ENCODE measurements around the gene MAGOH.
A peak's percentile ranks its signal among the peaks of the same experiment; 100 is the strongest.

The MAGOH gene

DNA sequence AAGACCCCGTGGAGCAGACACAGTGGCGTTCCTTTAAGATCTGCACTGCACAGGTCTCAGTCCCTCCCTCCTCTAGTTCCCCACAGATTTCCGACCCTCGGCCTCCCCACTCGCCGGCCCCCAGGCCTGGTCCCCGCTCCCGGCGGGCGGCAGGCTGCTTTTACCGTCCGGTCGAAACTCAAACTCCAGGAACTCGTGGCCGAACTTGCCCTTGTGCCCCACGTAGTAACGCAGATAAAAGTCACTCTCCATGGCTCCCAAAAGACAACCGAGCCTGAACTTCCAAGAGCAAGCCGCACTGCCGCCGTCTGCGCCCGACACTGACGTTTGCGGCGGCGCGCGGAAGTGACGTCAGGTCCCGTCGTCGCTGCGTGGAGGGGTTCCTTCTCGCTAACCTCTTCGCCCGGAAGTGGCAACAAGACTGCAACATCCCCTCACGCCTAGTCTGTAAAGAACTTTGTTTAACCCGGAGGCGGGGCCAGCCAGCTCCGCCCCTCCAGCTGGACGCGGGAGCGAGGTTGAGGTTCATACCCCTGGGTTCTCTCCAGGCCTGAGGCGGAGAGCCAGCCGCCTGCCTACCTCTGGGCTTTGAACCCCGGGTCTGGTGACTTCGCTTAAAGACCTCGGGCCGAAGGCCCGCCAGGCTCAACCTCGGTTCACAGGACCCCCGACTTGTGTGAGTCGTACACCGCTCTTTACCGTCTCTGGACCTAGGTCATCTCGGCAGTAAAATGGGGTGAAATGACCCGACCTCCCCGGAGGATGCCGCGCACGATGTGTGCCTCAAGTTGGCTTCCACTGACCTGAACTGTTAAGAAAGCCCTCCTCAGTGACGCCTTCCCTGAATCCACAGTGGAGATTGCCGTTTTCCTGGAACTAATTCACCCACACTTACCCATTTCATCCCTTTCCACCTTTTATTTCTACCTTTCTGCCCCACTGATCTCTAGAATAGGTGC lies at the start of gene MAGOH:
Gene MAGOH, minus strand, starts transcription at position 322 of the 959 bp plus-strand sequence. Its CDS starts 70 bp downstream, at position 252.
- no peaks in the 10 kb centered on the region for H3F3A ChIP-seq (ENCODE audit: low read depth)
- peak within 1 kb of the TSS; percentile 91 for H2AFZ ChIP-seq (ENCODE audit: low read length)
- H3K4me3 ChIP-seq (ENCODE audit: low read length, poor library complexity, severe bottlenecking), result peak within 1 kb of the TSS; percentile 96

DNA sequence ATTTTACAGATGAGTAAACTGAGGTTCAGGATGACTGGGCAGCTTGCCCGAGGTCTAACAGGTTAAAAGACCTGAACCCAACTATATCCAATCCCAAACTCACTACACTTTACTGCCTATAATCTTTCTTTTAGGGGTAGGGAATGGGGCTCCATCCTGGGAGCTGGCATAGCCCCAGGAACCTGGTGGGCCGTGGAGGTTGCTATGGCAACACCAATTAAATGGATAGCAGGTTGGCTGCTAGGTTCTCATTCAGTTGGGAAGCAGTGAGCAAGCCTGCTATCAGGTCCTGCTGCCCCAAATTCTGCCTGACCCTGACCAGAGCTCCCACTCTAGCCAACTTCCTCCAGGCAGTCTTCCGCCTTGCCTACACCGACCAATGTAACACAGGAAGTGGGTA lies 48.6 kb upstream of the MAGOH start:
- H3K9ac ChIP-seq (ENCODE audit: low read depth, low read length, poor library complexity, severe bottlenecking), result no peak overlapping the region
- H2AFZ ChIP-seq (ENCODE audit: low read length), result no peak overlapping the region
- no peak overlapping the region for H3K4me2 ChIP-seq (ENCODE audit: low read depth, low read length, poor library complexity, severe bottlenecking)
- no peaks in the 10 kb centered on the region for H3K27me3 ChIP-seq (ENCODE audit: insufficient read depth, low read length, poor library complexity, severe bottlenecking)
- peaks cover 73% of the 10 kb centered on the region; the same call in 1 of the 2 replicates for H3K36me3 ChIP-seq (ENCODE audit: insufficient read depth, low read length)
- no peaks in the 10 kb centered on the region for H3F3A ChIP-seq (ENCODE audit: low read depth)
- H4K20me1 ChIP-seq (ENCODE audit: insufficient read depth, low read length, poor library complexity, severe bottlenecking), result no peaks in the 10 kb centered on the region
- H3K79me2 ChIP-seq (ENCODE audit: insufficient read depth, low read length), result no peaks in the 10 kb centered on the region
- no peak for TF ChIP-seq EZH2phosphoT487 (IDR thresholded peaks at IDR 0.05; ENCODE audit: borderline replicate concordance)
- TF ChIP-seq, protein P1, sequence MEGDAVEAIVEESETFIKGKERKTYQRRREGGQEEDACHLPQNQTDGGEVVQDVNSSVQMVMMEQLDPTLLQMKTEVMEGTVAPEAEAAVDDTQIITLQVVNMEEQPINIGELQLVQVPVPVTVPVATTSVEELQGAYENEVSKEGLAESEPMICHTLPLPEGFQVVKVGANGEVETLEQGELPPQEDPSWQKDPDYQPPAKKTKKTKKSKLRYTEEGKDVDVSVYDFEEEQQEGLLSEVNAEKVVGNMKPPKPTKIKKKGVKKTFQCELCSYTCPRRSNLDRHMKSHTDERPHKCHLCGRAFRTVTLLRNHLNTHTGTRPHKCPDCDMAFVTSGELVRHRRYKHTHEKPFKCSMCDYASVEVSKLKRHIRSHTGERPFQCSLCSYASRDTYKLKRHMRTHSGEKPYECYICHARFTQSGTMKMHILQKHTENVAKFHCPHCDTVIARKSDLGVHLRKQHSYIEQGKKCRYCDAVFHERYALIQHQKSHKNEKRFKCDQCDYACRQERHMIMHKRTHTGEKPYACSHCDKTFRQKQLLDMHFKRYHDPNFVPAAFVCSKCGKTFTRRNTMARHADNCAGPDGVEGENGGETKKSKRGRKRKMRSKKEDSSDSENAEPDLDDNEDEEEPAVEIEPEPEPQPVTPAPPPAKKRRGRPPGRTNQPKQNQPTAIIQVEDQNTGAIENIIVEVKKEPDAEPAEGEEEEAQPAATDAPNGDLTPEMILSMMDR (conservative IDR thresholded peaks at IDR 0.05; ENCODE audit: low read length), result no peak
- no peaks in the 10 kb centered on the region for H3K4me1 ChIP-seq (ENCODE audit: insufficient read depth, low read length, poor library complexity, severe bottlenecking)
- no peaks in the 10 kb centered on the region for H3K9me3 ChIP-seq (ENCODE audit: insufficient read depth, low read depth, low read length)
- H3K9me2 ChIP-seq (replicated peaks; ENCODE audit: low read depth, low read length), result no peaks in the 10 kb centered on the region
- no peak overlapping the region for H3K4me3 ChIP-seq (ENCODE audit: low read length, poor library complexity, severe bottlenecking)

More for the DNA sequence above, at the start of gene MAGOH:
- Histone ChIP-seq H3K27me3 (ENCODE audit: insufficient read depth, low read length, poor library complexity, severe bottlenecking) (no peaks in the 10 kb centered on the region), H3K9ac (ENCODE audit: low read depth, low read length, poor library complexity, severe bottlenecking) (peak within 1 kb of the TSS; percentile 91), H3K4me2 (ENCODE audit: low read depth, low read length, poor library complexity, severe bottlenecking) (peak within 1 kb of the TSS; percentile 90), H3K9me3 (ENCODE audit: insufficient read depth, low read depth, low read length) (no peaks in the 10 kb centered on the region), H3K79me2 (ENCODE audit: insufficient read depth, low read length) (peaks cover 36% of the 10 kb centered on the region), H3K4me1 (ENCODE audit: insufficient read depth, low read length, poor library complexity, severe bottlenecking) (peaks cover 7% of the 10 kb centered on the region), H4K20me1 (ENCODE audit: insufficient read depth, low read length, poor library complexity, severe bottlenecking) (peaks cover 5% of the 10 kb centered on the region), H3K36me3 (ENCODE audit: insufficient read depth, low read length) (peaks cover 14% of the 10 kb centered on the region; the same call in 1 of the 2 replicates), H3K9me2 (replicated peaks; ENCODE audit: low read depth, low read length) (no peaks in the 10 kb centered on the region)
- TF ChIP-seq, protein P1 (conservative IDR thresholded peaks at IDR 0.05; ENCODE audit: low read length), result no peak

DNA sequence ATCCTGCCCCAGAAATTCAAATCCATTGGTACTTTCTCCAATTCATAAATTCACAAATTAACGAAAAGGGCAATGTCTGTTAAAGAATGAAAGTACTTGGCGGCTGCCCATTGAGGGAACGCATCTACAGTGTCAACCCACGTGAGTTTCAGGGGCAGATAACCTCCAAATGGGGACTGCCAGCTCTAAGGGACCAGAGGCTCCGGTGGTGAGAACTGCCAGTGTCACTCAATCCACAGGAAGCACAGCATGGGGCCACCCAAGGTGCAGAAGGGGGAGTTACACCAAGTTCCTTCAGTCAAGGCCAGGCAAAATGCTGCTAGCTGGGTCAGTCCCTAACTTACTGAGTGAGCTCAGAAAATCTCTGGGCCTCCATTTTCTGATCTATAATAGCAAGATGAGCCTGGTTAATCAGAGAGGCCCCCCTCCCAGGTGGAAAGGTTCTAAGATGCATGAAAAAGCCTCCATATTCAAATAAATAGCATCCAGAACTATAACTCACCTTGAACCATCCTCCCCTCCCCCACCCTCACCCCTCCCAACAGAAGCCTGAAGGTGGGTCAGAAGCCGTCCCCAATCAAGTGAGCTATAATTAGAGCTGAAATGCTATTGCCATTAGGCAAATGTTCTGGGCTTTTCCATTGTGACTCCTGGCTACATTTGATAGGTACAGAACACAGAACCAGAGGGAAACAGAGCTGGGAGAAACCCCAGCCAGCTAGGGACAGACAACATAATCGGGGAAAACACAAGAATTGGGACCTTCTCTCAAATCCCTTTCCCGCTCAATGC lies 47.8 kb upstream of the MAGOH start:
- TF ChIP-seq, protein P1 (conservative IDR thresholded peaks at IDR 0.05; ENCODE audit: low read length), result no peak
- TF ChIP-seq EZH2phosphoT487 (IDR thresholded peaks at IDR 0.05; ENCODE audit: borderline replicate concordance), result no peak
- Histone ChIP-seq H3K9me2 (replicated peaks; ENCODE audit: low read depth, low read length) (no peaks in the 10 kb centered on the region), H3K9ac (ENCODE audit: low read depth, low read length, poor library complexity, severe bottlenecking) (no peak overlapping the region), H3K27me3 (ENCODE audit: insufficient read depth, low read length, poor library complexity, severe bottlenecking) (no peaks in the 10 kb centered on the region), H2AFZ (ENCODE audit: low read length) (no peak overlapping the region), H4K20me1 (ENCODE audit: insufficient read depth, low read length, poor library complexity, severe bottlenecking) (no peaks in the 10 kb centered on the region), H3K36me3 (ENCODE audit: insufficient read depth, low read length) (peaks cover 77% of the 10 kb centered on the region; the same call in 1 of the 2 replicates), H3K4me1 (ENCODE audit: insufficient read depth, low read length, poor library complexity, severe bottlenecking) (no peaks in the 10 kb centered on the region), H3K9me3 (ENCODE audit: insufficient read depth, low read depth, low read length) (no peaks in the 10 kb centered on the region), H3F3A (ENCODE audit: low read depth) (no peaks in the 10 kb centered on the region), H3K4me3 (ENCODE audit: low read length, poor library complexity, severe bottlenecking) (no peak overlapping the region), H3K4me2 (ENCODE audit: low read depth, low read length, poor library complexity, severe bottlenecking) (no peak overlapping the region), H3K79me2 (ENCODE audit: insufficient read depth, low read length) (no peaks in the 10 kb centered on the region)

Measured in Loucy (cell line).